Smooth muscle cell (in vitro differentiated cells): ENCODE results near the gene WDSUB1. TPM values are rescaled to one million over a fixed set of nuclear protein-coding genes. Genes with fewer than 3 reads are reported as not detected.

Experiments used
- DNase-seq: peaks from one replicate; lab custom pipeline; 2025; ENCODE audit not compliant: unreplicated experiment; lab: John Stamatoyannopoulos, UW
- H2AFZ ChIP-seq: fragments of 200-600 bp; sonication (generic); 2 replicates; pipeline ENCODE4 v1.6.0; 2016; ENCODE audit warnings: antibody characterized with exemption, low read depth, mild to moderate bottlenecking
- H3F3A ChIP-seq: fragments of 200-600 bp; sonication (generic); 2 replicates; pipeline ENCODE4 v1.6.0; 2017; ENCODE audit warnings: antibody characterized with exemption, low read depth
- H3K27ac ChIP-seq: fragments of 200-600 bp; sonication (generic); 2 replicates; pipeline ENCODE4 v1.5.1; 2016; ENCODE audit warnings: low read depth, mild to moderate bottlenecking
- H3K27me3 ChIP-seq: fragments of 200-600 bp; sonication (generic); 2 replicates; pipeline ENCODE4 v1.6.1; 2016; ENCODE audit warnings: low read depth, mild to moderate bottlenecking
- H3K36me3 ChIP-seq: fragments of 200-600 bp; sonication (generic); 2 replicates; pipeline ENCODE4 v1.5.1; 2016; ENCODE audit warnings: low read depth
- H3K4me1 ChIP-seq: fragments of 200-600 bp; sonication (generic); 2 replicates; pipeline ENCODE4 v1.5.1; 2016; ENCODE audit warnings: low read depth
- H3K4me2 ChIP-seq: fragments of 200-600 bp; sonication (generic); 2 replicates; pipeline ENCODE4 v1.6.0; 2016; ENCODE audit warnings: mild to moderate bottlenecking
- H3K4me3 ChIP-seq: fragments of 200-600 bp; sonication (generic); 2 replicates; pipeline ENCODE4 v1.5.1; 2016; ENCODE audit warnings: mild to moderate bottlenecking
- H3K79me2 ChIP-seq: fragments of 200-600 bp; sonication (generic); 2 replicates; pipeline ENCODE4 v1.6.0; 2016; ENCODE audit warnings: low read depth, mild to moderate bottlenecking
- H3K9ac ChIP-seq: fragments of 200-600 bp; sonication (generic); 2 replicates; pipeline ENCODE4 v1.6.0; 2016; ENCODE audit warnings: low read depth
- H3K9me3 ChIP-seq: fragments of 200-600 bp; sonication (generic); replicated peaks from 2 replicates; pipeline ENCODE4 v1.5.1; 2016; ENCODE audit warnings: low read depth
- H4K20me1 ChIP-seq: fragments of 200-600 bp; sonication (generic); 2 replicates; pipeline ENCODE4 v1.6.0; 2016; ENCODE audit warnings: low read depth
- WGBS: methylation state at CpG from one replicate; pipeline ENCODE4 v1.1.7; 2016; ENCODE audit warnings: low lambda C conversion rate; 5-methylcytosine and 5-hydroxymethylcytosine counted together
- polyA plus RNA-seq: library from polyadenylated mRNA; unstranded; fragments of >200 nt; fragmentation: Nextera tagmentation; extraction: Ambion mirVana; gene quantifications from 2 replicates; pipeline ENCODE4 v1.2.1, GENCODE V29; 2016
- total RNA-seq: library from RNA; depleted of rRNA; stranded (reverse); fragments of >200 nt; gene quantifications from 2 replicates; pipeline ENCODE4 v1.2.3, GENCODE V29; 2014
- TF ChIP-seq, protein P1 (sequence below): fragments of 200-600 bp; sonication (generic); IDR thresholded peaks from 2 replicates; pipeline ENCODE4 v1.5.1; 2017; ENCODE audit warnings: borderline replicate concordance, mild to moderate bottlenecking, antibody characterized with exemption; ENCODE audit not compliant: insufficient read depth, poor library complexity, severe bottlenecking

The WDSUB1 gene
- total and polyA plus RNA-seq, 2 experiments from 2014 or later = 3.6 to 4.6 TPM

- Histone ChIP-seq H3K36me3 (no peaks in the 10 kb centered on the region), H3K27me3 (no peaks in the 10 kb centered on the region), H3F3A (no peaks in the 10 kb centered on the region), H2AFZ (no peak overlapping the region), H3K79me2 (no peaks in the 10 kb centered on the region), H3K27ac (no peak overlapping the region), H3K4me3 (no peak overlapping the region), H3K9ac (no peak overlapping the region), H3K9me3 (no peaks in the 10 kb centered on the region), H3K4me1 (peaks cover 7% of the 10 kb centered on the region), H3K4me2 (no peak overlapping the region), H4K20me1 (no peaks in the 10 kb centered on the region)
- 96% methylated on average over 15 of the region's 15 CpGs for WGBS
- TF ChIP-seq, protein P1, sequence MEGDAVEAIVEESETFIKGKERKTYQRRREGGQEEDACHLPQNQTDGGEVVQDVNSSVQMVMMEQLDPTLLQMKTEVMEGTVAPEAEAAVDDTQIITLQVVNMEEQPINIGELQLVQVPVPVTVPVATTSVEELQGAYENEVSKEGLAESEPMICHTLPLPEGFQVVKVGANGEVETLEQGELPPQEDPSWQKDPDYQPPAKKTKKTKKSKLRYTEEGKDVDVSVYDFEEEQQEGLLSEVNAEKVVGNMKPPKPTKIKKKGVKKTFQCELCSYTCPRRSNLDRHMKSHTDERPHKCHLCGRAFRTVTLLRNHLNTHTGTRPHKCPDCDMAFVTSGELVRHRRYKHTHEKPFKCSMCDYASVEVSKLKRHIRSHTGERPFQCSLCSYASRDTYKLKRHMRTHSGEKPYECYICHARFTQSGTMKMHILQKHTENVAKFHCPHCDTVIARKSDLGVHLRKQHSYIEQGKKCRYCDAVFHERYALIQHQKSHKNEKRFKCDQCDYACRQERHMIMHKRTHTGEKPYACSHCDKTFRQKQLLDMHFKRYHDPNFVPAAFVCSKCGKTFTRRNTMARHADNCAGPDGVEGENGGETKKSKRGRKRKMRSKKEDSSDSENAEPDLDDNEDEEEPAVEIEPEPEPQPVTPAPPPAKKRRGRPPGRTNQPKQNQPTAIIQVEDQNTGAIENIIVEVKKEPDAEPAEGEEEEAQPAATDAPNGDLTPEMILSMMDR = no peak
- DNase-seq = no peak
Observed at GRCh38 chr2:159229476-159230144, 56.9 kb downstream of the WDSUB1 start.

- Histone ChIP-seq H3K4me1 (peaks cover 7% of the 10 kb centered on the region), H3K4me3 (no peak overlapping the region), H3K9me3 (no peaks in the 10 kb centered on the region), H3K9ac (no peak overlapping the region), H4K20me1 (no peaks in the 10 kb centered on the region), H3K27me3 (no peaks in the 10 kb centered on the region), H3K27ac (no peak overlapping the region), H2AFZ (no peak overlapping the region), H3F3A (no peaks in the 10 kb centered on the region), H3K36me3 (no peaks in the 10 kb centered on the region), H3K4me2 (no peak overlapping the region), H3K79me2 (no peaks in the 10 kb centered on the region)
- 93% methylated on average over 14 of the region's 14 CpGs for WGBS
- TF ChIP-seq, protein P1 = no peak
- no peak for DNase-seq
Observed at GRCh38 chr2:159228081-159228581, 58.4 kb downstream of the WDSUB1 start.

GRCh38 chr2:159227467-159227866 is 59.0 kb downstream of the WDSUB1 start:
- H3K79me2 ChIP-seq = no peaks in the 10 kb centered on the region
- no peak overlapping the region for H3K4me2 ChIP-seq
- H3K4me3 ChIP-seq = no peak overlapping the region
- H4K20me1 ChIP-seq = no peaks in the 10 kb centered on the region
- no peaks in the 10 kb centered on the region for H3K9me3 ChIP-seq
- TF ChIP-seq, protein P1 = no peak
- H3K27me3 ChIP-seq = no peaks in the 10 kb centered on the region
- no peaks in the 10 kb centered on the region for H3K36me3 ChIP-seq
- H3K4me1 ChIP-seq = peaks cover 7% of the 10 kb centered on the region
- no peak overlapping the region for H3K27ac ChIP-seq
- no peaks in the 10 kb centered on the region for H3F3A ChIP-seq
- WGBS = 66% methylated on average over 3 of the region's 3 CpGs
- no peak overlapping the region for H2AFZ ChIP-seq
- H3K9ac ChIP-seq = no peak overlapping the region
- no peak for DNase-seq
